ENCODE measurements around the gene RPP14. TPM values are rescaled to one million over a fixed set of nuclear protein-coding genes. Genes with fewer than 3 reads are reported as not detected.

Gene RPP14
- total RNA-seq, 2 experiments from 2014 or later, result 12.8 to 20.3 TPM

DNA sequence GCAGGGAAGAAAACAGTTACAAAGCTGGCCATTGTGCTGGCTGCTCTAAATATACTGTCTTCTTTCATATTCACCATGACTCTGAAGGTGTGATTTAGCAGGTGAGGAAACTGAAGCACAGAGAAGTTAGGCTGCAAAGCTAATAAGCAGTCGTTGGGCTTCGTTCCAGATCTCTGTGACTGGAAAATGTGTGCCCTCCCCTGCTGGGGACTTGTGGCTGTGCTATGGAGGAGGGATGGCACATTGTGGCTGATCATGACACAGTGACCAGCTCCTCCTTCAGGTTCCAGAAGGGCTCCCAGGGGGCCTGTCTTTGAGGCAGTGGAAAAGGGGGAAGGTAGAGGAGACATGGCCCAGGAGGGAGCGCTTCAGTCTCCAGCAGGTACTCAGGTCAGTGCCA is 45.9 kb downstream of the RPP14 start:
- H3K4me3 ChIP-seq (ENCODE audit: low read depth, low read length, poor library complexity, severe bottlenecking), result peak overlapping the region; percentile 62
- H3K27ac ChIP-seq (ENCODE audit: low read depth, low read length, poor library complexity, severe bottlenecking), result peak overlapping the region; percentile 99
- CTCF ChIA-PET (ENCODE audit: unreplicated experiment), result interaction anchor here (0.7 to 2.0 kb wide), 4 partner anchors 10 to 18 kb away, joined by 4 to 7 read pairs (median 6); no protein-coding TSS in a partner anchor
- peaks cover 98% of the 10 kb centered on the region for H3K4me1 ChIP-seq (ENCODE audit: insufficient read depth, low read length, poor library complexity, severe bottlenecking)
- TF ChIP-seq, protein P1, sequence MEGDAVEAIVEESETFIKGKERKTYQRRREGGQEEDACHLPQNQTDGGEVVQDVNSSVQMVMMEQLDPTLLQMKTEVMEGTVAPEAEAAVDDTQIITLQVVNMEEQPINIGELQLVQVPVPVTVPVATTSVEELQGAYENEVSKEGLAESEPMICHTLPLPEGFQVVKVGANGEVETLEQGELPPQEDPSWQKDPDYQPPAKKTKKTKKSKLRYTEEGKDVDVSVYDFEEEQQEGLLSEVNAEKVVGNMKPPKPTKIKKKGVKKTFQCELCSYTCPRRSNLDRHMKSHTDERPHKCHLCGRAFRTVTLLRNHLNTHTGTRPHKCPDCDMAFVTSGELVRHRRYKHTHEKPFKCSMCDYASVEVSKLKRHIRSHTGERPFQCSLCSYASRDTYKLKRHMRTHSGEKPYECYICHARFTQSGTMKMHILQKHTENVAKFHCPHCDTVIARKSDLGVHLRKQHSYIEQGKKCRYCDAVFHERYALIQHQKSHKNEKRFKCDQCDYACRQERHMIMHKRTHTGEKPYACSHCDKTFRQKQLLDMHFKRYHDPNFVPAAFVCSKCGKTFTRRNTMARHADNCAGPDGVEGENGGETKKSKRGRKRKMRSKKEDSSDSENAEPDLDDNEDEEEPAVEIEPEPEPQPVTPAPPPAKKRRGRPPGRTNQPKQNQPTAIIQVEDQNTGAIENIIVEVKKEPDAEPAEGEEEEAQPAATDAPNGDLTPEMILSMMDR (conservative IDR thresholded peaks at IDR 0.05; ENCODE audit: low read length), result no peak
- TF ChIP-seq EZH2phosphoT487 (IDR thresholded peaks at IDR 0.05; ENCODE audit: borderline replicate concordance, low read depth, low read length), result no peak
- intact Hi-C loops (cut with micrococcal nuclease; ENCODE audit: unreplicated experiment), result no loop called here
- H4K20me1 ChIP-seq (ENCODE audit: insufficient read depth, low read length), result no peaks in the 10 kb centered on the region
- POLR2A ChIA-PET, result interaction anchor here (0.6 to 13.7 kb wide), 9 partner anchors 12 to 1283 kb away, joined by 3 to 711 read pairs (median 3); partner anchors contain the start of genes HTD2, PXK and RPP14
- peak overlapping the region; percentile 85 for H3K4me2 ChIP-seq (ENCODE audit: low read length)
- no peak overlapping the region for H2AFZ ChIP-seq (ENCODE audit: low read length)
- no peaks in the 10 kb centered on the region for H3K9me2 ChIP-seq (ENCODE audit: insufficient read depth, low read length)
- peaks cover 50% of the 10 kb centered on the region for H3K36me3 ChIP-seq (ENCODE audit: insufficient read depth, low read length)
- DNase-seq (ENCODE audit: low spot score), result peak; percentile 55
- peaks cover 84% of the 10 kb centered on the region for H3K79me2 ChIP-seq (ENCODE audit: insufficient read depth, low read depth, low read length)
- H3K9me3 ChIP-seq (ENCODE audit: low read length), result no peaks in the 10 kb centered on the region
- BruUV-seq (replicated peaks), result no TSS peak

DNA sequence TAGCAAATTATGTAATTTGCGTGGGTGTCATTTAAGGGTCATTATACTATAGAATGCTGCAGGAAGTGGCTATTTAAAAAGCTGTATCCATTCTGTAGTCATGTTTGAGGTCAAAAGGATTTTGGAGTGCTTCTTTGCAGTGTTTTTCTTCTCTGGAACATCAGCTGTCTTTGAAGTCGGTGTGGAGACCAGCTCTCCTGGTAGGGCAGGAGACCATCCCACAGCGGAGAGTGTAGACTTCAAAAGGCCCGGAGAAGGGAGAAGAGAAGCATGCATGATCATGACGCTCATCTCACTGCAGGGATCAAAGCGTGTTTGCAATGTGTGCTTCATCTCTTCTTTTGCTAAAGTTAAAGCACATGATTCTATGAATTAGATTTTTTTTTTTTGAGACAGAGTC is 46.6 kb downstream of the RPP14 start:
- POLR2A ChIA-PET, result interaction anchor here (0.8 to 13.7 kb wide), 3 partner anchors 13 to 181 kb away, joined by 3 to 711 read pairs (median 3); partner anchors contain the start of gene PXK
- Histone ChIP-seq H3K36me3 (ENCODE audit: insufficient read depth, low read length) (peaks cover 49% of the 10 kb centered on the region), H4K20me1 (ENCODE audit: insufficient read depth, low read length) (no peaks in the 10 kb centered on the region), H3K4me3 (ENCODE audit: low read depth, low read length, poor library complexity, severe bottlenecking) (peak overlapping the region; percentile 62), H3K4me2 (ENCODE audit: low read length) (peak overlapping the region; percentile 85), H3K4me1 (ENCODE audit: insufficient read depth, low read length, poor library complexity, severe bottlenecking) (peaks cover 98% of the 10 kb centered on the region), H3K9me3 (ENCODE audit: low read length) (no peaks in the 10 kb centered on the region), H3K9me2 (ENCODE audit: insufficient read depth, low read length) (no peaks in the 10 kb centered on the region), H3K79me2 (ENCODE audit: insufficient read depth, low read depth, low read length) (peaks cover 84% of the 10 kb centered on the region), H3K27ac (ENCODE audit: low read depth, low read length, poor library complexity, severe bottlenecking) (peak overlapping the region; percentile 99), H2AFZ (ENCODE audit: low read length) (no peak overlapping the region)
- CTCF ChIA-PET (ENCODE audit: unreplicated experiment), result interaction anchor here (0.7 to 2.0 kb wide), 4 partner anchors 11 to 19 kb away, joined by 4 to 7 read pairs (median 6); no protein-coding TSS in a partner anchor
- intact Hi-C loops (cut with micrococcal nuclease; ENCODE audit: unreplicated experiment), result no loop called here
- TF ChIP-seq EZH2phosphoT487 (IDR thresholded peaks at IDR 0.05; ENCODE audit: borderline replicate concordance, low read depth, low read length), result no peak
- TF ChIP-seq, protein P1 (conservative IDR thresholded peaks at IDR 0.05; ENCODE audit: low read length), result no peak
- no peak for DNase-seq (ENCODE audit: low spot score)
- BruUV-seq (replicated peaks), result no TSS peak

All from OCI-LY7 (cell line).